GM19023 (cell line): ENCODE data around the gene CCDC141.
"Not testable (repeated sequence)": the region's sequence is repeated elsewhere in the genome, so short reads cannot be mapped to it uniquely, and the experiment has no call there.

ENCODE experiments used
- ATAC-seq: cut with Tn5 transposase; IDR thresholded peaks from one replicate; pipeline ENCODE4 v1.9.1; 2021; ENCODE audit warnings: mild to moderate bottlenecking, moderate library complexity; ENCODE audit not compliant: unreplicated experiment

CCDC141 gene

DNA sequence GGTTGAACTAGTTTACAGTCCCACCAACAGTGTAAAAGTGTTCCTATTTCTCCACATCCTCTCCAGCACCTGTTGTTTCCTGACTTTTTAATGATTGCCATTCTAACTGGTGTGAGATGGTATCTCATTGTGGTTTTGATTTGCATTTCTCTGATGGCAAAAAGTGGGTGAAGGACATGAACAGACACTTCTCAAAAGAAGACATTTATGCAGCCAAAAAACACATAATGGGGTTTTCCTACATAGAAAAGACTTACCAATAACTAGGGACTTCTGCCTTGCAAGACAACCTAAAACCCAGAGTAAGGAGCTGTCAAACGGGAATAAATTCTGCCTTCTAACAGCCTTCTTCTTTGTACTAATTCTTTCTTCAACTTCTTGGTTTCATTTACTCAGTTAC lies 4.3 kb downstream of the CCDC141 start:
- not testable (repeated sequence) for ATAC-seq

DNA sequence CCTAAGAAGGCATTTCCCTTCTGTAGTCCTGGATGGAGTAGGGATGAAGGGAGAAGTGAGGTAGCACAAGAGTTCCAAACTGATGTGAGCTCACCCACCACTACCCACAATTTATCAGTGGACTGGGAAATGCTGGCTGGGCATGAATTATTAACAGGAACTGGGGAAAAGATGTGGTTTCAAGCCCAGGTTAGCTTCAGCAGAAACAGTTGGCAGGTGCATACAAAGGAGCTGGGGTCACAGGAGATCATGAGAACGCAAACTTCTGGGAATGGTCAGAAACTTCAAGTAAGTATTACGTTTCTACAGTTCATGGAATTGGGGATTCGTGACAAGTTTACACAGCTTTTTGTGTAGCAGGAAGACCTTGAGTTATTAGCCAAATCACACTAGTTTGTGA lies 5.4 kb downstream of the CCDC141 start:
- no peak for ATAC-seq

DNA sequence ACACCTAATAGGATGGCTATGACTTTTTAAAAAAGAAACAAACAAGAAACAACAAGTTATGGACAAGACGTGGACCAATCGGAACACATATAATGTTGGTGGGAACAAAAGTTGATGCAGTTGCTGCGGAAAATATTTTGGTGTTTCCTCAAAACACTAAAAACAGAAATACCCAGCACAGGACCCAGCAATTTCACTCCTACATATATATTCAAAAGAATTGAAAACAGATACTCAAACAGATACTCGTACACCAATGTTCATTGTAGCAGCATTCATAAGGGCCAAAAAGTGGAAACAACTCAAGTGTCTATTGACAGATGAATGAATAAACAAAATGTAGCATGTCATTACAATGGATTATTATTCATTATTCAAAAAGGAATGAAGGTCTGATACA lies 12.1 kb downstream of the CCDC141 start:
- peak; percentile 65 for ATAC-seq

DNA sequence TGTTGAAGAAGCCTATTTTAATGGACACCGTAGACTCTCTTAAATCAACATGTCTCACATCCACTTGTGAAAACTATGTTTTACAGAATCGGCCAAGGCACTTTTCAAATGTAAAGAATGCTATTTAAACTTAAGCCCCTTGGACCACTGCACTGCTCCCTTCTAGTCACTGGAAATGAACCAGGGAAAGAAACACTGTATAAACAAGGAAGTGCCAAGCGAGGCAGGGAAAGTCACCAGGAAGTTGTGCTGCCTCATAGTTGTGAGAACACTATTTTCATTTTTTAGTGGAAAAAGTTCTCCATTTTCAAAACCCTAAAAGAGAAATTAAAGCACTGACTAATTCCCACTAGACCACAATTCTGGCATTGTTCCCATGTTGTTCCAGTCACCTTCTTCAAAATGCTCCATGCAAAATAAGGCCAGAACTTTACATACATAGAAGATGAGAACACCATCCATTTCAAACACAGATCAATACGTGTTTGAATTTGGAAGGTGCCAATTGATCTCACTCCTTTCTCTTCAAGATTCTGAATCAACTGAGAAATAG lies 13.5 kb downstream of the CCDC141 start:
- no peak for ATAC-seq

DNA sequence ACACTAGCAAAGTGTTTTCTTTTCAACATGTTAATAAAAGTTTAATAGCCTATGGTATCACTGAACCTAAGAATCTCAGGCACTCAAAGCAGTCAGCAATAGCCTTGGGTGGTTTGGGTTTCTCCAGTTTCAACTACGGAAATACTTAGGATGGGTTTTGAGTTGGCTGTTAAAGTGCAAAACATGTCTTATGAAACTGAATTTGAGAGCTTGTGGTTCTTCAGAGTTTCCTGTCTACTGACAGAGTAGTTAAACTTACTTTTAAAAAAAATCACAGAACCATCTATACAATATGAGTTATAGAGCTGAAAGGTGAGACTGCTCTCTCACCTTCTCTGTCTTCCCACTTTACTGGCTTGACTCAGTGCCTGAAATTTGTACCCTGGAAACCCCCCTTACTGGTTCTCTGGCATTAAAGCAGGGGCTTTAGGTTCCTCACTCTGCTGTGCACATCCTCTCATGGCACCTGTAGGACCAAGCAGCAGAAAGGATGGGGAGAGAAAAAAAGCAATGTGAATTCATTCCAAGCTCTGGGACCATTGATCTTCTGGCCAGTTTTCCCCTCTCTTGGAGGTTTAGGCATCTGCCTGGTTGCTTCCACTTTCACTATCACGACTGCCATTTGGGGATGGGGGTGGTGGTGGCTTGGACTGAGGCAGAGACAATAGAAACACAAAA lies 18.1 kb downstream of the CCDC141 start:
- ATAC-seq, result peak; percentile 93

DNA sequence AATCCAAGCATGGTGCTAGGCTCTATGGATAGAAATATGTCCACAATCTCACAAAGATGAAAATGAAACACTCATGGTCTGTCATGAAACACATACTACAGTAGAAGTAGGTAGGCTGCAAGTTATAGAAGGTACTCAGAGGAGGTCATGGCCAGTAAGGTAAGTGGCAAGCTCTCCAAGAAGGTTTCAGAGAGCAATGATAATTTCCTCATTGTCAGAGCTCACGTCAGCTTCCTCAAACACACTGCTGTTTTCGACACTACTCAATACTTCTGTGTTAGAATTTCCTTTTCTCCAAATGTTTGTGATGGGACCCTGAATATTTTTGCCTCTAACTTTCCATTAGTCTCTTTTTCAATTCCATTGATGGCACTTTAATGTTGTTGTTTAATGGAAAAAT lies 25.5 kb downstream of the CCDC141 start:
- no peak for ATAC-seq

DNA sequence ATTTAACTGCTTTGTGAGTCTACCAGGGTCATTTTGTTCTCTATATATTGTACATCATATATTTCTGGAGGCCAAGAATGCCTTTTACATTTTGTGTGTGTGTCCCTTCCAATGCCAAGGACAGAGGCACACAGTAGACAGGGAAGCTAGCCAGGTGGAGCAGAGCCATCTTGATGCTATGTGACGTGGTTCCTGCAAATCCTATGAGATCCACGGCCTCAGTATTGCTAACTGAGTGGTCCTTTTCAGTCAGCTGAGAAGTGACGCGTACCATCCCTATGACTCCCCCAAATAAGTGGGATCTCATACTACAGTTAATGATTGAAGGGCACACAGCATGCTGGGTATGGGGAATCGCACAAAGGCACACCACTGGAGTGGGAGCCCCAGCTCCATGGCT lies 27.3 kb downstream of the CCDC141 start:
- ATAC-seq, result no peak

DNA sequence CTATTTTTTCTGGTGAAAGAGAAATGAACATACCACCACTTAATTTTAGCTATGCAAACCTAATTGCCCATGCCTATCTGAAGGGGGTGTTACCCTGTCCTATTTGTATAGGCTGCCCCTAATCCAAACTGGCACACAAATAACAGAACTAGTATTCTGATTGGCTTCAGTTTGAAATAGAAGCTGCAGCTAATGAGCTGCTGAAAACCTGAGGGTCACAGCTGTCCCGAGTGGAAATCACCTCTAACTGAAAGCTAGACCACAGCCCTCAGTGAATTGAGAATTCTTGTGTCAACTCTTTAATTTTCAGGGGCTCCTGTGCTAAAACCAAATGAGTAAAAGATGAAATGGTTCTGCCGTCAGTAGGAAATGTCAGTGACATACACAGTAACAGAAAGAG lies 28.7 kb downstream of the CCDC141 start:
- peak; percentile 81 for ATAC-seq

DNA sequence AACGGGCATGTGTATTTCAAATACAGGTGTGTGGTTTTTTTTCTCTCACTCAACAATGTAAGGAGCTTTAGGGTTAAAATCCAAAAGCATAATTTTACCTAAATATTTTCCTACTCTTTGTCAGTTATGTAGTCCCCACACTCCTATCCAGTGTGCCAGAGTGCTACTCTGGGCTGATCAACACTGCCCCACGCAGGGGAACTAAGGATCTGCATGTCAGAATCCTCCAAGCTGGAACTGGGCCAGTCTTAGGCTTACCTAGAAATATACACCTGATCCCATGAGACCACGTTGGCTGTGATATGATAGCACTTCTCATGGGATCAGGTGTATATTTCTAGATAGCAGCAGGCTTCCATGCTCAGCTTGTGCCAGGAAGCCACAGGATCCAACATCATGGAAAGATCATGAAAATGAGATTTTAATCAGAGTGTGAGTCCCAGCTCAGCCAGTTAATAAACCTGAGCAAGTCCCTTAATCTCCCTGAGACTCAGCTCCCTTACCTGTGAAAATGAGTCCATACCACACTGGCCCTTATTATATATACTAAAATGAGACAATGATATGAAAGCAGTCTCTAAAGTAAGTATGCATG lies 29.7 kb downstream of the CCDC141 start:
- peak; percentile 44 for ATAC-seq

DNA sequence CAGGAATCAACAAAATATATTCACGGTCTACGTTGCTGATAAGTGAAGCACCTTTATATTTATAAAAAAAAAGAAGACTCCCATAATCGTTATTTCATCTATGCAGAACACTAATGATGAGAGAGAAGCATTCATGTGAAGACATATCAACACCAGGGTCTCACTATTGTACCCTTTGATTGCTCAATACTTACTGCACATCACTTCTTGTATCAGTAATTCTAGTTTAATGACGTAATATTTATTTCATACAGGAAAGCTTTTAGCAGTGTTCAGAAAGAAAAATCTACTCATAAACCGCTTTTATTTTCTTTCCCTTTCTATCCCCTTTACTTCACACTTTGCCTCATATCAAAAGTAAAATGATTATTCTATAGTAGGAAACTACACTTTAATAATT lies 30.7 kb downstream of the CCDC141 start:
- ATAC-seq, result no peak

DNA sequence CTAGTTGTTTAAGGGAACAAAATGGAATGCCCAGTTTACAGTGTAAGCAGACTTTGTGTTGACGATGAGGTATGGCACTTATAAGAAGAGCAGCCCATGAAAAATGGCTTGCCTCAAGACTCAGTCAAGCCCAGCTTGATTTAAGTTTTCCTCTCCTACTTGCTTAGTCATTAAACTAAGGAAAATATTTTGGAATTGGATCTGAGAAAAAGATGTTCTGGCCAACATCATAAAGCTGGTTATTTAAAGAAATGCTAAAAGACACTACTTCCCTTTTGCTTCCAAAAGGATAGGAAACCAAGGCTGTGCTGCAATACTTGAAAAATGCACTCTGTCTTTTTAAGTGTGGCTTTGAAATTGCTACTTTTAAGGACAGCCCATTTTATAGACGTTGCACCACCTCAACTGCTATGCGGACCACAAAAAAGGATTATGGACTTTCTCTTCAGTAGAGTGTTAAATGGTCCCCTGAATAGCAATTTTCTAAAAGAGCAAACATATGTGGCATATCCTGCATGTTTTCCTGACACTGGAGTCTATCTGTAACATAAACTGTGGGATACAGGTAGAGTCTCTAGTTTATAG lies 32.1 kb downstream of the CCDC141 start:
- no peak for ATAC-seq

DNA sequence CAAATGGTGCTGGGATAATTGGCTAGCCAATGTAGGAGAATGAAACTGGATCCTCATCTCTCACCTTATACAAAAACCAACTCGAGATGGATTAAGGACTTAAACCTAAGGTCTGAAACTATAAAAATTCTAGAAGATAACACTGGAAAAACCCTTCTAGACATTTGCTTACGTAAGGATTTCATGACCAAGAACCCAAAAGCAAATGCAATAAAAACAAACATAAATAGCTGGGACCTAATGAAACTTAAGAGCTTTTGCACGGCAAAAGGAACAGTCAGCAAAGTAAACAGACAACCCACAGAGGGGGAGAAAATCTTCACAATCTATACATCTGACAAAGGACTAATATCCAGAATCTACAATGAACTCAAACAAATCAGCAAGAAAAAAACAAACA lies 35.7 kb downstream of the CCDC141 start:
- ATAC-seq, result not testable (repeated sequence)

DNA sequence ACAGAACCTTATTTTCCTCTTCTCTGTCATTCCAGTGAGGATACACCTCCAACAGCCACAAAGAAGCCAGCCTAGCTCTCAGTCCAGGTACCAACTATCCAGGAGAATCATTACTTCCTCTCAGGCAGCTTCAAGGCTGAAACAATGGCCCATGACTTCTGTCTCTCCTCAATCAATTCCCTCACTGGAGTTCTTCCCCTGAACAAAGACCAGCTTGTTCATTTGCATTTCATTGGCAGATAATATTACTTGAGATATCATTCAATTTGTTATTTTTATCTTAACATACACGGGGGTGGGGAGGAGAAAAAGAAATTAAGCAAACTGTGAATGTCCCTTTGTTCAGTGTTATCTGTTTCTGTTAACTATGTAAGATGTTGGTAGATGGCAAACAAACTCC lies 44.0 kb downstream of the CCDC141 start:
- no peak for ATAC-seq

DNA sequence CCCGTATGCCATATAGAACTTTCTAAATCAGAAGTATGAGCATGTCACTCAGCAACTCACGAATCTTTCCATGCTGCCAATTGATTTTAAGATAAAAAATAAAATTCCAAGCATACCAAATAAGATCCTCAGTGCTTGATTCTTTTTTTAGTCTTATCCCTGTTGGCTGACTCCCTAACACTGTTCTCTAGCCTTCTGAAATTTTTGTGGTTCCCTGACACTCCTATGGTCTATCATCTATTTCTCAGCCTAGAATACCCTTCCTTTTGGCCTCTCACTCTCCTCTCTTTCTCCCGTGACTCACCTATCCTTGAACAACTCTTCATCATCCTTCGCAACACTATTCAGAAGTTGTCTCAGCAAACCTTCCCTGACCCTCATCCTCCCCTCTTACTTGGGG lies 50.5 kb downstream of the CCDC141 start:
- ATAC-seq, result no peak

DNA sequence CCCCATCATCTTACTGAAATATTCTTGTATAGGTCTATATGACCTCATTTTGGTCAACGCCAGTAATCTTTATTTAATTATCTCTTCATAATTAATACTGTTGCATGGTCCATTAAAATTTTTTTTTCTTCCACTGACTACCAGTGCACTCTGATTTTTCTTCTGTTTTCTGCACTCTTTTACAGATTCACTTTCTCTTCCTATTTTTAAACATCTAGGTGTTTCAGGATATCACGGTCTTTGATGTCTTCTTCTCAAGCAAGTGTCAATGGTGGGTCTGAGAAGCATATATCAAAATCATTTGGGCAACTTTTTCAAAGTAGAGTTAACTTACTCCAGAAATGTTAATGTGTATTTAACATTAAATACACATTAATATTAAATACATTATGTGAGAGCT lies 51.4 kb downstream of the CCDC141 start:
- no peak for ATAC-seq

DNA sequence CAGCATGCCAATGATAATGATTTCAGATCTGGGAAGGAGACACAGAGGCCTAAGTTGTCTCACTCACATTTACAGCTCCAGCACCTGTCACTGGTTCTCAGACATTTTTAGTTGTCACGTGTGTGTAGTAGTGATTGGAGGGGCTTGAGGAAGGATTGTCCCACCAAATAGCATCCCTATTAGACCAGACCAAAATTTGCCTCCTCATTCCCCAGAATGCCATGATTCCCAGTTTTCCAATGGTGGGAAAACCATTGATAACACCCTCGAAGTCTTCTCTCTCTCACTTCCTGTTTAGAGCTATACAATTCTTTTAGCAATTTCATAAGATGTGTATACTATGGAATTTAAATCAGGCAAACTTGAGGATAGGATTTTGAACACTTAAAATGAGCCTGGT lies 52.5 kb downstream of the CCDC141 start:
- no peak for ATAC-seq

DNA sequence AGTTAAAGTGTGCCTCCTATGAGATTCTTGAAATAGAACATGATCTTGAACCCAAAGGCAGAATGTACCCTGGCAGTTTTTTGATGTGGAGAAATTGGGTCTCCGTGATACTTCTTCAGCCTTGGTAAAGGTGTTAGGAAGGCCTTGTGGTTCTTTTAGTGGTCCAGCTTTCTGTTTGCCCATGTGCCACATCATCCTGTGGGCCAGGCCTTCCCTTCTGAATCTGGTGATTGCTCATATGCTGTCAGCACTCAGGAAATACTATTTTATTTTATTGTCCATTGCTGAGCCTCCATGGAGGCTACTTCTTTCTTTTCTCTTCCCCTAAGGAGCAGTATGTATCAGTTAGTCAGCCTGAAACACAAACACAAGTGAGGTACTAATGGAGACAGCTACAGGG lies 52.9 kb downstream of the CCDC141 start:
- no peak for ATAC-seq

DNA sequence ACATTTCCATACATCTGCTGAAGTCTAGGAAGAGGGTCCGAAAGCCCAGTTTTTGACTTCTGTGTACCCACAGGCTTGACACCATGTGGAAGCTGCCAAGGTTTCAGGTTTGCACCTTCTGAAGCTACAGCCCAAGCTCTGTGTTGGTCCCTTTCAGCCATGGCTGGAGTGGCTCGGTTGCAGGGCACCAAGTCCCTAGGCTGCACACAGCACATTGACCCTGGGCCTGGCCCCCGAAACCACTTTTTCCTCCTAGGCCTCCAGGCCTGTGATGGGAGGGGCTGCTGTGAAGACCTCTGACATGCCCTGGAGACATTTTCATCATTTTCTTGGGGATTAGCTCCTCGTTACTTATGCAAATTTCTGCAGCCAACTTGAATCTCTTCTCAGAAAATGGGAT lies 55.7 kb downstream of the CCDC141 start:
- no peak for ATAC-seq

DNA sequence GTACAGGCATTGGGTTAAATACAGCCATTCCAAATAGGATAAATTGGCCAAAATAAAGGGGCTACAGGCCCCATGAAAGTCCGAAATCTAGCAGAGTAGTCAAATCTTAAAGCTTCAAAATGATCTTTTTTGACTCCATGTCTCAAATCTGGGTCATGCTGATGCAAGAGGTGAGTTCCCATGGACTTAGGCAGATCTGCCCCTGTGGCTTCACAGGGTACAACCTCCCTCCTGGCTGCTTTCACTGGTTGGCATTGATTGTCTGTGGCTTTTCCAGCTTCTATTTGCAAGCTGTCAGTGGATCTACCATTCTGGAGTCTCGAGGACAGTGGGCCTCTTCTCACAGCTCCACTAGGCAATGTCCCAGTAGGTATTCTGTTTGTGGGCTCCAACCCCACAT lies 56.1 kb downstream of the CCDC141 start:
- ATAC-seq, result no peak

DNA sequence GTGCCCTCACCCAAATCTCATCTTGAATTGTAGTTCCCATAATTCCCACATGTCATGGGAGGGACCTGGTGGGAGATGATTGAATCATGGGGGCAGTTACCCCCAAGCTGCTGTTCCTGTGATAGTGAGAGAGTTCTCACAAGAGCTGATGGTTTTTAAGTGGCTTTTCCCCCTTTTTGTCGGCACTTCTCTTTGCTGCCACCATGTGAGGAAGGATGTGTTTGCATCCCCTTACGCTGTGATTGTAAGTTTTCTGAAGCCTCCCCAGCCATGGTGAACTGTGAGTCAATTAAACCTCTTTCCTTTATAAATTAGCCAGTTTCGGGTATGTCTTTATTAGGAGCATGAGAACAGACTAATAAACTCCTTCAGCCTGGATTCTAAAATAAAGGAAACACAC lies 57.2 kb downstream of the CCDC141 start:
- ATAC-seq, result not testable (repeated sequence)

DNA sequence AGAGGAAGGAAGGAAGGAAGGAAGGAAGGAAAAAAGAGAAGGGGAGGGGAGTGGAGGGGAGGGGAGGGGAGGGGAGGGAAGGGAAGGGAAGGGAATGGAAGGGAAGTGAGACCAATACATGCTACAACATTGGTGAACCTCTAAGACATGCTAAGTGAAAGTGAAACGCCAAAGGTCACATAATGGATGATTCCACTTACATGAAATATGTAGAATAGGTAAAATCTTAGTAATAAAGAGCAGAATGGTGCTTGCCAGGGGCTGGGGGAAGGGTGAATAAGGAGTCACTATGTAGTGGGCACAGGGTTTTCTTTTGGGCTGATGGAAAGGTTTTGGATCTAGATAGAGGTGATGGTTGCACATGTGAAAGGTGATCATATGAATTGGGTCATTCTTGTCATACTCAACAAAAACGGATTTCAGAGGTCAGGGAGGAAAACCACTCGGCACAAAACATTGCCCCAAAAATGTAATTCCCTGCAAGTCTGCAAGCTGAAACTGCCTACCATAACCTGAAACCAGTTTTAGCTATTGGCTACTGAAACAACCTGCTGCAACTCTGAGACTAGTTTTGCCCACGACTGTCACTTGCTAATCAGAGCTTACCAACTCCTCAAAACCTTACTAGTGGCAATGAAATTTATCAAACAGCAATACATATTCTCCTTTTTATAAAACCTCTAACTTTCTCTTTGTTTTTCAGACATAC lies 59.2 kb downstream of the CCDC141 start:
- ATAC-seq, result peak; percentile 82

DNA sequence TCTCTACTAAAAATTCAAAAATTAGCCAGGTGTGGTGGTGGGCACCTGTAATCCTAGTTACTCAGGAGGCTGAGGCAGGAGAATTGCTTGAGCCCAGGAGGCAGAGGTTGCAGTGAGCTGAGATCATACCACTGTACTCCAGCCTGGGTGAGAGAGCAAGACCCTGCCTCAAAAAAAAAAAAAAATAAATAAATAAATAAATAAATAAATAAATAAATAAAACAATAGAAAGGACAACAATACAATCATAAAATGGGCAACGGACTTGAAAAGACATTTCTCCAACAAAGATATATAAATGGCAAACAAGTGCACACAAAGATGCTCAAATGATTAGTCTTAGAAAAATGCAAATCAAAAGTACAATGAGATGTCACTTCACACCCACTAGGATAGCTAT lies 60.5 kb downstream of the CCDC141 start:
- not testable (repeated sequence) for ATAC-seq
